H9 (cell line): ENCODE results near the gene KDM2A. TPM values are rescaled to one million over a fixed set of nuclear protein-coding genes. Genes with fewer than 3 reads are reported as not detected.

Experiments used
- DNase-seq: peaks from one replicate; pipeline ENCODE4 v3.0.0-alpha.2; 2017
- H2AFZ ChIP-seq: one replicate; pipeline ENCODE4 v1.6.1; 2013; ENCODE audit warnings: mild to moderate bottlenecking, low read length, control low read depth, moderate library complexity
- H2AK5ac ChIP-seq: 2 replicates; pipeline ENCODE4 v1.6.1; 2013; ENCODE audit warnings: low read length, control low read depth, mixed read lengths; ENCODE audit not compliant: insufficient read length
- H2BK120ac ChIP-seq: one replicate; pipeline ENCODE4 v1.6.1; 2013; ENCODE audit warnings: low read depth, mild to moderate bottlenecking, low read length, control low read depth, inconsistent platforms; ENCODE audit not compliant: poor library complexity, severe bottlenecking
- H2BK12ac ChIP-seq: 2 replicates; pipeline ENCODE4 v1.6.1; 2013; ENCODE audit warnings: low read length, control low read depth, mixed read lengths, low read depth; ENCODE audit not compliant: insufficient read length
- H2BK15ac ChIP-seq: 2 replicates; pipeline ENCODE4 v1.6.1; 2013; ENCODE audit warnings: low read depth, low read length, control low read depth
- H2BK20ac ChIP-seq: one replicate; pipeline ENCODE4 v1.6.1; 2013; ENCODE audit warnings: low read depth, mild to moderate bottlenecking, low read length, control low read depth, inconsistent platforms; ENCODE audit not compliant: poor library complexity, severe bottlenecking
- H2BK5ac ChIP-seq: 2 replicates; pipeline ENCODE4 v1.6.1; 2013; ENCODE audit warnings: low read length, control low read depth, mixed read lengths; ENCODE audit not compliant: insufficient read length
- H3K14ac ChIP-seq: 2 replicates; pipeline ENCODE4 v1.6.1; 2013; ENCODE audit warnings: low read length, control low read depth; ENCODE audit not compliant: insufficient read depth
- H3K18ac ChIP-seq: 2 replicates; pipeline ENCODE4 v1.6.1; 2013; ENCODE audit warnings: low read depth, mild to moderate bottlenecking, mixed read lengths, low read length, control low read depth; ENCODE audit not compliant: insufficient read length
- H3K23ac ChIP-seq: 2 replicates; pipeline ENCODE4 v1.6.1; 2013; ENCODE audit warnings: low read length, control low read depth, mixed read lengths, low read depth; ENCODE audit not compliant: insufficient read length
- H3K23me2 ChIP-seq: 2 replicates; pipeline ENCODE4 v1.6.1; 2013; ENCODE audit warnings: low read depth, mild to moderate bottlenecking, mixed read lengths, low read length, control low read depth; ENCODE audit not compliant: insufficient read length, poor library complexity, severe bottlenecking
- H3K27ac ChIP-seq: 2 replicates; pipeline ENCODE4 v1.5.1; 2013; ENCODE audit warnings: low read length, control low read depth, mixed read lengths, low read depth; ENCODE audit not compliant: insufficient read length
- H3K27me3 ChIP-seq: 2 replicates; pipeline ENCODE4 v1.6.1; 2013; ENCODE audit warnings: low read length, control low read depth, inconsistent platforms; ENCODE audit not compliant: insufficient read depth
- H3K4ac ChIP-seq: 2 replicates; pipeline ENCODE4 v1.6.1; 2013; ENCODE audit warnings: low read depth, mild to moderate bottlenecking, control low read depth, inconsistent platforms, low read length, moderate library complexity
- H3K4me1 ChIP-seq: 2 replicates; pipeline ENCODE4 v1.6.1; 2013; ENCODE audit warnings: low read length, control low read depth, inconsistent platforms; ENCODE audit not compliant: insufficient read depth
- H3K4me2 ChIP-seq: 2 replicates; pipeline ENCODE4 v1.6.1; 2013; ENCODE audit warnings: low read length, control low read depth, mixed read lengths; ENCODE audit not compliant: insufficient read length, insufficient read depth
- H3K56ac ChIP-seq: 2 replicates; pipeline ENCODE4 v1.6.1; 2013; ENCODE audit warnings: low read depth, mild to moderate bottlenecking, mixed read lengths, low read length, control low read depth; ENCODE audit not compliant: insufficient read length
- H3K79me1 ChIP-seq: 2 replicates; pipeline ENCODE4 v1.6.1; 2013; ENCODE audit warnings: low read depth, mild to moderate bottlenecking, moderate library complexity, low read length, control low read depth, inconsistent platforms; ENCODE audit not compliant: insufficient read depth, poor library complexity, severe bottlenecking
- H3K79me2 ChIP-seq: 2 replicates; pipeline ENCODE4 v1.6.1; 2013; ENCODE audit warnings: low read length, control low read depth, inconsistent platforms; ENCODE audit not compliant: insufficient read depth
- H3K9ac ChIP-seq: 2 replicates; pipeline ENCODE4 v1.6.1; 2013; ENCODE audit warnings: low read length, control low read depth, mixed read lengths; ENCODE audit not compliant: insufficient read length; ENCODE audit errors: extremely low read depth
- H3K9me3 ChIP-seq: one replicate; pipeline ENCODE4 v1.6.1; 2013; ENCODE audit warnings: low read depth, low read length, inconsistent platforms; ENCODE audit not compliant: control insufficient read depth
- H3T11ph ChIP-seq: one replicate; pipeline ENCODE4 v1.6.1; 2013; ENCODE audit warnings: mild to moderate bottlenecking, low read length, control low read depth, inconsistent platforms
- H4K20me1 ChIP-seq: one replicate; pipeline ENCODE4 v1.6.1; 2013; ENCODE audit not compliant: control insufficient read depth, insufficient read length, insufficient read depth
- H4K5ac ChIP-seq: 2 replicates; pipeline ENCODE4 v1.6.1; 2013; ENCODE audit warnings: low read depth, mild to moderate bottlenecking, mixed read lengths, low read length, control low read depth; ENCODE audit not compliant: insufficient read length
- H4K8ac ChIP-seq: replicated peaks from 2 replicates; pipeline ENCODE4 v1.6.1; 2013; ENCODE audit warnings: low read length, control low read depth, mixed read lengths, low read depth; ENCODE audit not compliant: insufficient read length
- H4K91ac ChIP-seq: 2 replicates; pipeline ENCODE4 v1.6.1; 2013; ENCODE audit warnings: low read depth, mild to moderate bottlenecking, moderate library complexity, mixed read lengths, low read length, control low read depth; ENCODE audit not compliant: insufficient read length
- H3K27ac Mint-ChIP-seq, 3 experiments: 2 replicates in 2 of 3; 3 replicates in 1 of 3; pipeline ENCODE4 v1.8.0; 2020 to 2021; ENCODE audit warnings: mixed read lengths in 3 of 3, mild to moderate bottlenecking in 1 of 3, moderate library complexity in 1 of 3
- H3K27me3 Mint-ChIP-seq: 2 replicates; pipeline ENCODE4 v1.8.0; 2021; ENCODE audit warnings: low read depth, mild to moderate bottlenecking, moderate library complexity, mixed read lengths
- H3K36me3 Mint-ChIP-seq, 3 experiments: 2 replicates in 2 of 3; 3 replicates in 1 of 3; pipeline ENCODE4 v1.8.0; 2020 to 2021; ENCODE audit warnings: low read depth in 3 of 3, mixed read lengths in 3 of 3; ENCODE audit not compliant: insufficient read depth in 1 of 3
- H3K4me1 Mint-ChIP-seq, 2 experiments: 2 replicates each; pipeline ENCODE4 v1.8.0; 2020; ENCODE audit warnings: mixed read lengths in 2 of 2
- H3K4me3 Mint-ChIP-seq, 2 experiments: 2 replicates in 1 of 2; 3 replicates in 1 of 2; pipeline ENCODE4 v1.8.0; 2020 to 2021; ENCODE audit warnings: mild to moderate bottlenecking in 2 of 2, mixed read lengths in 2 of 2, moderate library complexity in 1 of 2
- H3K9me3 Mint-ChIP-seq, 2 experiments: 2 replicates in 1 of 2; 3 replicates in 1 of 2; pipeline ENCODE4 v1.8.0; 2020; ENCODE audit warnings: mild to moderate bottlenecking in 2 of 2, mixed read lengths in 2 of 2, moderate library complexity in 1 of 2
- CTCF ChIP-seq: fragments of 200-600 bp; sonication (generic); conservative IDR thresholded peaks from 3 replicates; pipeline ENCODE4 v1.8.0; 2021; ENCODE audit warnings: antibody characterized with exemption, mild to moderate bottlenecking
- WGBS: extraction: QIAGEN DNeasy Blood & Tissue Kit; methylation state at CpG from one replicate; pipeline ENCODE4 v1.1.7; 2013; ENCODE audit warnings: missing lambda C conversion rate, low lambda C conversion rate, mixed read lengths; ENCODE audit not compliant: insufficient read length; ENCODE audit errors: extremely low coverage; 5-methylcytosine and 5-hydroxymethylcytosine counted together
- total RNA-seq: library from RNA; stranded (reverse); gene quantifications from 2 replicates; pipeline ENCODE4 v1.2.1, GENCODE V29; 2021

Gene KDM2A
- total RNA-seq, 1 experiment from 2014 or later: 85.9 TPM

DNA sequence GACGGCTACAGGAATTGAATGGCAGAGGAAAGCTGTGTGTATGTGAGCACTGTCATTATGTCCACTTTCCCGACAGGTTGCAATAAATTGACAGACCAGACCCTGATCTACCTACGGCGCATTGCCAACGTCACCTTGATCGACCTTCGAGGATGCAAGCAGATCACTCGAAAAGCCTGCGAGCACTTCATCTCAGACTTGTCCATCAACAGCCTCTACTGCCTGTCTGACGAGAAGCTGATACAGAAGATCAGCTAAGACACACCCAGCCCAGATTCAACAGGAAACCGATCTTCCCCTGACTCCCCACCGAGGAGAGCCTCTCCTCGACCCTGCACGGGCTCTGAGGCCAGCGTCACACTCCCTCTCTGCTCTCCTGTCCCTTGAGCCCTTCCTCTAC lies 135.7 kb downstream of the KDM2A start:
- H4K91ac ChIP-seq: no peak overlapping the region
- no peak overlapping the region for H3K4ac ChIP-seq
- TF ChIP-seq CTCF: no peak
- H3K27ac Mint-ChIP-seq: no peak overlapping the region
- no peak overlapping the region for H3K9ac ChIP-seq
- no peak for DNase-seq
- no peak overlapping the region for H3K56ac ChIP-seq
- no peak overlapping the region for H2BK15ac ChIP-seq
- no peak overlapping the region for H3K23ac ChIP-seq
- H3K18ac ChIP-seq: no peak overlapping the region
- H3K36me3 Mint-ChIP-seq: peaks cover 51 to 79% (median 72%) of the 10 kb centered on the region in 3 experiments; a peak in 6 of 7 replicates
- no peak overlapping the region for H3T11ph ChIP-seq
- H2AFZ ChIP-seq: no peak overlapping the region
- no peaks in the 10 kb centered on the region for H3K4me1 ChIP-seq
- no peak overlapping the region for H3K27ac ChIP-seq
- no peaks in the 10 kb centered on the region for H3K9me3 Mint-ChIP-seq
- H3K14ac ChIP-seq: no peak overlapping the region
- H4K20me1 ChIP-seq: no peaks in the 10 kb centered on the region
- H2BK20ac ChIP-seq: no peak overlapping the region
- no peak overlapping the region for H2BK120ac ChIP-seq
- H3K79me1 ChIP-seq: no peaks in the 10 kb centered on the region
- no peaks in the 10 kb centered on the region for H3K9me3 ChIP-seq
- H4K8ac ChIP-seq: no peak overlapping the region
- no CpG with 5 or more reads among the region's 15 CpGs for WGBS
- H3K27me3 Mint-ChIP-seq: 0 out of 2 replicates have a peak, but pooled peaks cover 2% of the 10 kb centered on the region
- no peaks in the 10 kb centered on the region for H3K4me1 Mint-ChIP-seq
- H3K79me2 ChIP-seq: no peaks in the 10 kb centered on the region
- no peaks in the 10 kb centered on the region for H3K23me2 ChIP-seq
- no peak overlapping the region for H3K4me2 ChIP-seq
- H3K27me3 ChIP-seq: no peaks in the 10 kb centered on the region
- H4K5ac ChIP-seq: no peak overlapping the region
- no peak overlapping the region for H2BK12ac ChIP-seq
- H2BK5ac ChIP-seq: no peak overlapping the region
- H2AK5ac ChIP-seq: no peak overlapping the region
- H3K4me3 Mint-ChIP-seq: no peak overlapping the region
